HepG2 (cell line): ENCODE data around the gene PSMD8. TPM values are rescaled to one million over a fixed set of nuclear protein-coding genes. Genes with fewer than 3 reads are reported as not detected.

ENCODE experiments used
- ATAD3A ChIP-seq: sonication (generic); formaldehyde crosslinking; IDR thresholded peaks from 2 replicates; pipeline ENCODE4 v1.4.0; 2020; ENCODE audit warnings: missing genetic modification reagents
- CHD2 ChIP-seq: IDR thresholded peaks from 2 replicates; pipeline ENCODE4 v1.6.1; 2011; ENCODE audit warnings: low read depth, low read length, improper control_type of control experiment
- ETV5 ChIP-seq: IDR thresholded peaks from 2 replicates; pipeline ENCODE4 v1.6.1; 2018; ENCODE audit warnings: missing biosample characterization, missing genetic modification reagents, inconsistent platforms, borderline replicate concordance
- GABPA ChIP-seq, 2 experiments: IDR thresholded peaks; 2 replicates each; pipeline ENCODE4 v1.6.1; 2011 to 2016; ENCODE audit warnings: low read depth in 2 of 2, low read length in 1 of 2, missing biosample characterization in 1 of 2, missing genetic modification characterization in 1 of 2
- HNF4A ChIP-seq: sonication (generic); formaldehyde crosslinking; IDR thresholded peaks from 2 replicates; pipeline ENCODE4 v1.4.0; 2020; ENCODE audit warnings: missing genetic modification reagents
- REXO4 ChIP-seq: sonication (generic); formaldehyde crosslinking; IDR thresholded peaks from 2 replicates; pipeline ENCODE4 v1.8.0; 2022; ENCODE audit warnings: missing genetic modification reagents, mild to moderate bottlenecking, borderline replicate concordance
- SP2 ChIP-seq: sonication (generic); formaldehyde crosslinking; IDR thresholded peaks from 2 replicates; pipeline ENCODE4 v1.5.1; 2020; ENCODE audit warnings: mild to moderate bottlenecking, missing genetic modification reagents
- STAT5B ChIP-seq: sonication (generic); formaldehyde crosslinking; IDR thresholded peaks from 2 replicates; pipeline ENCODE4 v1.4.0; 2020; ENCODE audit warnings: missing genetic modification reagents
- TARDBP ChIP-seq: sonication (generic); formaldehyde crosslinking; IDR thresholded peaks from 2 replicates; pipeline ENCODE4 v1.8.0; 2022; ENCODE audit warnings: mild to moderate bottlenecking, missing genetic modification reagents
- ZEB1 ChIP-seq: IDR thresholded peaks from 2 replicates; pipeline ENCODE4 v1.6.1; 2012; ENCODE audit warnings: mild to moderate bottlenecking, low read depth, inconsistent platforms; ENCODE audit not compliant: insufficient replicate concordance
- ZFX ChIP-seq: sonication (generic); formaldehyde crosslinking; IDR thresholded peaks from 2 replicates; pipeline ENCODE4 v1.4.0; 2020; ENCODE audit warnings: mild to moderate bottlenecking, low read depth, missing genetic modification reagents, moderate library complexity
- ZNF230 ChIP-seq: sonication (generic); formaldehyde crosslinking; IDR thresholded peaks from 2 replicates; pipeline ENCODE4 v1.4.0; 2020; ENCODE audit warnings: mild to moderate bottlenecking, missing genetic modification reagents
- ZNF234 ChIP-seq: sonication (generic); formaldehyde crosslinking; conservative IDR thresholded peaks from 2 replicates; pipeline ENCODE4 v1.5.1; 2020; ENCODE audit warnings: mild to moderate bottlenecking, missing genetic modification reagents
- ZNF274 ChIP-seq: sonication (generic); formaldehyde crosslinking; IDR thresholded peaks from 2 replicates; pipeline ENCODE4 v1.5.1; 2020; ENCODE audit warnings: mild to moderate bottlenecking, missing genetic modification reagents
- ZNF557 ChIP-seq: sonication (generic); formaldehyde crosslinking; IDR thresholded peaks from 2 replicates; pipeline ENCODE4 v1.4.0; 2020; ENCODE audit warnings: missing genetic modification reagents
- ZNF558 ChIP-seq: sonication (generic); formaldehyde crosslinking; IDR thresholded peaks from 2 replicates; pipeline ENCODE4 v1.9.0; 2022; ENCODE audit warnings: mild to moderate bottlenecking, missing genetic modification reagents, borderline replicate concordance
- polyA plus RNA-seq, 8 experiments: library from polyadenylated mRNA; depleted of rRNA in 3 of 8; stranded (reverse) in 7 of 8; unstranded in 1 of 8; fragments of >200 nt; fragmentation: Illumina TruSeq in 4 of 8; extraction: Trizol in 4 of 8; gene quantifications; 2 replicates each; pipeline versions ENCODE4 v1.2.1 to v1.2.3, GENCODE V29; 2011 to 2016; ENCODE audit warnings: low read depth in 4 of 8, missing spikeins in 1 of 8, mixed read lengths in 1 of 8; ENCODE audit not compliant: insufficient read depth in 1 of 8
- total RNA-seq, 5 experiments: library from RNA; depleted of rRNA; stranded (reverse); fragments of >200 nt; fragmentation: Illumina TruSeq; extraction: Trizol; gene quantifications; 2 replicates each; pipeline ENCODE4 v1.2.3, GENCODE V29; 2016; ENCODE audit warnings: low read depth in 1 of 5
- TF ChIP-seq, protein P1 (sequence below): sonication (generic); formaldehyde crosslinking; IDR thresholded peaks from 2 replicates; pipeline ENCODE4 v1.4.0; 2020; ENCODE audit warnings: mild to moderate bottlenecking, missing genetic modification reagents
- TF ChIP-seq, protein P2 (sequence below): IDR thresholded peaks from 2 replicates; pipeline ENCODE4 v1.6.1; 2016; ENCODE audit warnings: control low read depth
- TF ChIP-seq, protein P3 (sequence below): sonication (generic); formaldehyde crosslinking; IDR thresholded peaks from 2 replicates; pipeline ENCODE4 v1.5.0; 2020; ENCODE audit warnings: missing genetic modification reagents
- TF ChIP-seq, protein P4 (sequence below): sonication (generic); formaldehyde crosslinking; IDR thresholded peaks from 2 replicates; pipeline ENCODE4 v1.5.1; 2020; ENCODE audit warnings: mild to moderate bottlenecking, missing genetic modification reagents
- TF ChIP-seq, protein P5 (sequence below): fragments of 450-650 bp; IDR thresholded peaks from 2 replicates; pipeline ENCODE4 v1.6.1; 2016
- TF ChIP-seq, protein P6 (sequence below): sonication (generic); formaldehyde crosslinking; IDR thresholded peaks from 2 replicates; pipeline ENCODE4 v1.8.0; 2022; ENCODE audit warnings: missing genetic modification reagents, low read depth, mild to moderate bottlenecking, borderline replicate concordance
- TF ChIP-seq, protein P7 (sequence below): IDR thresholded peaks from 2 replicates; pipeline ENCODE4 v1.6.1; 2016

Gene PSMD8
- total and polyA plus RNA-seq, 2 of the 13 experiments (the other 11 are each of a cell fraction or from before 2014, with no cell fraction given): 162 to 296 TPM

DNA sequence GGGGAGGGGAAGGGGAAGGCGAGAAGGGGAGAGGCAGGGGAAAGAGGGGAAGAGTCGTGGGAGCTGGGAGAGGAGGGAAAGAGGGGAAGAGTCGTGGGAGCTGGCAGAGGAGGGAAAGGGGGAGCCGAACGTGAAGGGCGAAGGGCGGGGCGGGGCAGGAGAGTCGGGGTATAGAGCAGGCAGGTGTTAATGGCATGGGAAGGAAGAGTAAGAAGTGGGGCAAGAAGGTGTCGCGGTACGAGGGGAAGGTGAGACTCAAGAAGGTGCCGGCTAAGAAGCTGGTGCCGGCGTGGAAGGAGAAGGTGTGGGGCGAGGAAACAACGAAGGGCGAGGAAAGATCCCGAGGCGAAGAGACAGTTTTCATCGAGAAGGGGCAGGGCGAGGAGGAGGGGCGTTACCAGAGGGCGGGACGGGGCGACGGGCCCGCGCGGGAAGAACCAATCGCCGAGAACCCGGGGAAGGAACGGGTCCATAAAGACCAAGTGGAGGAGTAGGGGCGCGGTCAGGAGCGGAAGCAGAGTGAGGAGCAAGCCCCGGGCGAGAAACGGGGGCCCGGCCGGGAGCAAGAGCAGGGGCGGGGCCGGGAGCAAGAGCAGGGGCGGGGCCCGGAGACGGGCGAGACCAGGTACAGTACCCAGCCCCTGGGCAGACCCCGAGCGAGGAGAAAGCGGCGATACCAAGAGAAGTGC, 38.3 kb upstream of the PSMD8 start (continued):
- TF ChIP-seq, protein P1, sequence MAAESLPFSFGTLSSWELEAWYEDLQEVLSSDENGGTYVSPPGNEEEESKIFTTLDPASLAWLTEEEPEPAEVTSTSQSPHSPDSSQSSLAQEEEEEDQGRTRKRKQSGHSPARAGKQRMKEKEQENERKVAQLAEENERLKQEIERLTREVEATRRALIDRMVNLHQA (CRISPR knock-in tag): no peak
- TF ChIP-seq, protein P2, sequence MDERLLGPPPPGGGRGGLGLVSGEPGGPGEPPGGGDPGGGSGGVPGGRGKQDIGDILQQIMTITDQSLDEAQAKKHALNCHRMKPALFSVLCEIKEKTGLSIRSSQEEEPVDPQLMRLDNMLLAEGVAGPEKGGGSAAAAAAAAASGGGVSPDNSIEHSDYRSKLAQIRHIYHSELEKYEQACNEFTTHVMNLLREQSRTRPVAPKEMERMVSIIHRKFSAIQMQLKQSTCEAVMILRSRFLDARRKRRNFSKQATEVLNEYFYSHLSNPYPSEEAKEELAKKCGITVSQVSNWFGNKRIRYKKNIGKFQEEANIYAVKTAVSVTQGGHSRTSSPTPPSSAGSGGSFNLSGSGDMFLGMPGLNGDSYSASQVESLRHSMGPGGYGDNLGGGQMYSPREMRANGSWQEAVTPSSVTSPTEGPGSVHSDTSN: no peak
- TF ChIP-seq SP2 (CRISPR knock-in tag): peak; percentile 66
- no peak for TF ChIP-seq ZFX (CRISPR knock-in tag)
- TF ChIP-seq GABPA (IDR thresholded peaks at IDR 0.05; ENCODE audit: low read depth, low read length): peak; percentile 32
- TF ChIP-seq GABPA (CRISPR knock-in tag; IDR thresholded peaks at IDR 0.05; ENCODE audit: low read depth): peak; percentile 73
- TF ChIP-seq, protein P3, sequence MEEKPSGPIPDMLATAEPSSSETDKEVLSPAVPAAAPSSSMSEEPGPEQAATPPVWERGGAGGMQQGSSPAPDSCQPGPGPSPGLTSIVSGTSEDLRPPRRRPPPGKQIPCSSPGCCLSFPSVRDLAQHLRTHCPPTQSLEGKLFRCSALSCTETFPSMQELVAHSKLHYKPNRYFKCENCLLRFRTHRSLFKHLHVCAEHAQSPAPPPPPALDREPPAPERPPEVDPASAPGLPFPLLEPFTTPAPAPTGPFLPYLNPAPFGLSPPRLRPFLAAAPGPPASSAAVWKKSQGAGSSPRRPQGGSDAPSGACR: no peak
- no peak for TF ChIP-seq HNF4A
- TF ChIP-seq CHD2: no peak
- TF ChIP-seq ZNF234 (CRISPR knock-in tag): no peak
- TF ChIP-seq, protein P4, sequence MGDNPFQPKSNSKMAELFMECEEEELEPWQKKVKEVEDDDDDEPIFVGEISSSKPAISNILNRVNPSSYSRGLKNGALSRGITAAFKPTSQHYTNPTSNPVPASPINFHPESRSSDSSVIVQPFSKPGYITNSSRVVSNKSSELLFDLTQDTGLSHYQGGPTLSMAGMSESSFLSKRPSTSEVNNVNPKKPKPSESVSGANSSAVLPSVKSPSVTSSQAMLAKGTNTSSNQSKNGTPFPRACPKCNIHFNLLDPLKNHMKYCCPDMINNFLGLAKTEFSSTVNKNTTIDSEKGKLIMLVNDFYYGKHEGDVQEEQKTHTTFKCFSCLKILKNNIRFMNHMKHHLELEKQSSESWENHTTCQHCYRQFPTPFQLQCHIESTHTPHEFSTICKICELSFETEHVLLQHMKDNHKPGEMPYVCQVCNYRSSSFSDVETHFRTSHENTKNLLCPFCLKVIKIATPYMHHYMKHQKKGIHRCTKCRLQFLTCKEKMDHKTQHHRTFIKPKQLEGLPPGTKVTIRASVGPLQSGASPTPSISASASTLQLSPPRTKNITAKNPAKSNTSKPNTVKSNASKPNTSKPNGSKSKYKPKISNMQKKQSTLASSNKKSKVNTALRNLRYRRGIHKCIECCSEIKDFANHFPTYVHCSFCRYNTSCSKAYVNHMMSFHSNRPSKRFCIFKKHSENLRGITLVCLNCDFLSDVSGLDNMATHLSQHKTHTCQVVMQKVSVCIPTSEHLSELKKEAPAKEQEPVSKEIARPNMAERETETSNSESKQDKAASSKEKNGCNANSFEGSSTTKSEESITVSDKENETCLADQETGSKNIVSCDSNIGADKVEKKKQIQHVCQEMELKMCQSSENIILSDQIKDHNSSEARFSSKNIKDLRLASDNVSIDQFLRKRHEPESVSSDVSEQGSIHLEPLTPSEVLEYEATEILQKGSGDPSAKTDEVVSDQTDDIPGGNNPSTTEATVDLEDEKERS: no peak
- TF ChIP-seq ZEB1: no peak
- no peak; the same call in 1 of the 2 replicates for TF ChIP-seq TARDBP (CRISPR knock-in tag)
- TF ChIP-seq, protein P5, sequence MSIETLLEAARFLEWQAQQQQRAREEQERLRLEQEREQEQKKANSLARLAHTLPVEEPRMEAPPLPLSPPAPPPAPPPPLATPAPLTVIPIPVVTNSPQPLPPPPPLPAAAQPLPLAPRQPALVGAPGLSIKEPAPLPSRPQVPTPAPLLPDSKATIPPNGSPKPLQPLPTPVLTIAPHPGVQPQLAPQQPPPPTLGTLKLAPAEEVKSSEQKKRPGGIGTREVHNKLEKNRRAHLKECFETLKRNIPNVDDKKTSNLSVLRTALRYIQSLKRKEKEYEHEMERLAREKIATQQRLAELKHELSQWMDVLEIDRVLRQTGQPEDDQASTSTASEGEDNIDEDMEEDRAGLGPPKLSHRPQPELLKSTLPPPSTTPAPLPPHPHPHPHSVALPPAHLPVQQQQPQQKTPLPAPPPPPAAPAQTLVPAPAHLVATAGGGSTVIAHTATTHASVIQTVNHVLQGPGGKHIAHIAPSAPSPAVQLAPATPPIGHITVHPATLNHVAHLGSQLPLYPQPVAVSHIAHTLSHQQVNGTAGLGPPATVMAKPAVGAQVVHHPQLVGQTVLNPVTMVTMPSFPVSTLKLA: no peak
- TF ChIP-seq, protein P6, sequence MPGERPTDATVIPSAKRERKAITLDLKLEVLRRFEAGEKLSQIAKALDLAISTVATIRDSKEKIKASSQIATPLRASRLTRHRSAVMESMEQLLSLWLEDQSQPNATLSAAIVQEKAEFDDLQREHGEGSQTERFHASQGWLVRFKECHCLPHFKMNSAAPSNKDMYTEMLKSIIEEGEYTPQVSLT (CRISPR knock-in tag): no peak
- no peak for TF ChIP-seq ZNF557 (CRISPR knock-in tag)
- TF ChIP-seq REXO4 (CRISPR knock-in tag): no peak
- TF ChIP-seq ZNF558 (CRISPR knock-in tag): no peak
- TF ChIP-seq, protein P7, sequence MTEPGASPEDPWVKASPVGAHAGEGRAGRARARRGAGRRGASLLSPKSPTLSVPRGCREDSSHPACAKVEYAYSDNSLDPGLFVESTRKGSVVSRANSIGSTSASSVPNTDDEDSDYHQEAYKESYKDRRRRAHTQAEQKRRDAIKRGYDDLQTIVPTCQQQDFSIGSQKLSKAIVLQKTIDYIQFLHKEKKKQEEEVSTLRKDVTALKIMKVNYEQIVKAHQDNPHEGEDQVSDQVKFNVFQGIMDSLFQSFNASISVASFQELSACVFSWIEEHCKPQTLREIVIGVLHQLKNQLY: no peak
- TF ChIP-seq STAT5B: no peak
- TF ChIP-seq ETV5 (CRISPR knock-in tag): peak; percentile 43; the same call in 1 of the 2 replicates
- TF ChIP-seq ATAD3A (CRISPR knock-in tag): no peak
- TF ChIP-seq ZNF230 (CRISPR knock-in tag): no peak; the same call in 1 of the 2 replicates
- no peak for TF ChIP-seq ZNF274 (CRISPR knock-in tag)
